Activated naive CD8-positive, alpha-beta T cell treated with anti-CD3 and anti-CD28 coated beads, Interleukin-2, amount 10 ng/mL, durations not matched to agents 7 days and 5 days (primary cell): ENCODE measurements around the gene TCEA3. TPM values are rescaled to one million over a fixed set of nuclear protein-coding genes. Genes with fewer than 3 reads are reported as not detected.

Source experiments
- ATAC-seq: fragments of 150-1000 bp; cut with Tn5 transposase; one replicate; pipeline ENCODE4 v1.10.0; 2021; ENCODE audit warnings: low read depth, moderate library complexity
- POLR2A ChIA-PET: fragments of 350-600 bp; sonication (Branson Sonifier 250); formaldehyde crosslinking; loops from one replicate; lab custom pipeline; 2021; ENCODE audit warnings: antibody characterized with exemption; lab: Charles Lee
- DNase-seq: peaks from one replicate; pipeline ENCODE4 v3.0.0; 2021
- H3K27ac Mint-ChIP-seq: one replicate; pipeline ENCODE4 v1.8.0; 2022; ENCODE audit warnings: mild to moderate bottlenecking, mixed read lengths
- H3K27me3 Mint-ChIP-seq: one replicate; pipeline ENCODE4 v1.8.0; 2022; ENCODE audit warnings: mild to moderate bottlenecking, moderate library complexity, mixed read lengths
- H3K36me3 Mint-ChIP-seq: one replicate; pipeline ENCODE4 v1.8.0; 2021; ENCODE audit warnings: mild to moderate bottlenecking, mixed read lengths
- H3K4me1 Mint-ChIP-seq: one replicate; pipeline ENCODE4 v1.8.0; 2021; ENCODE audit warnings: mixed read lengths
- H3K4me3 Mint-ChIP-seq: one replicate; pipeline ENCODE4 v1.8.0; 2022; ENCODE audit warnings: mild to moderate bottlenecking, moderate library complexity, mixed read lengths
- H3K9me3 Mint-ChIP-seq: one replicate; pipeline ENCODE4 v1.8.0; 2021; ENCODE audit warnings: mixed read lengths
- total RNA-seq, 2 experiments: library from RNA; stranded (reverse); gene quantifications; one replicate each; pipeline ENCODE4 v1.2.3, GENCODE V29; 2021

The TCEA3 gene
- total RNA-seq, 2 experiments from 2014 or later: 20.4 to 22.6 TPM

DNA sequence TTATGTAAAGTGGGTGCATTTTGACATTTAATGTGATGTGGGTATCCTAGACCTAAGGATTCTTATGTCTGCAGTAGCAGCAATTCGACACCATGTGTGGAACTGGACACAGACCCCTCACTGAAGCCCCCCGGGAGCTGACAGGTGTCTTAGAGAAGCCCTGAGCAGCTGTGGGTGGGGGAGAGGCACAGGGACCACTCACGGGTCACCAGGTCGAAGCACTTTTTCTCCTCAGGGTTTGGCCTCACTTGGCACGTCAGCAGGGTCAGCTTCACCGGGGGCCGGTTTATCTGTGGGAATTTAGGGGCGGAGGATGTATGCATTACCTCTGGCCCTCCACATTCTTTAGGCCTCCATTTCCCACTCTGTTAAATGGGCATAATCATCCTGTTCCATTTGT, 14.0 kb upstream of the TCEA3 start:
- DNase-seq (no peak), ATAC-seq (no peak)
- H3K4me1 Mint-ChIP-seq: no peaks in the 10 kb centered on the region
- POLR2A ChIA-PET: no interaction called here
- no peaks in the 10 kb centered on the region for H3K9me3 Mint-ChIP-seq
- H3K4me3 Mint-ChIP-seq: no peak overlapping the region
- no peaks in the 10 kb centered on the region for H3K36me3 Mint-ChIP-seq
- no peak overlapping the region for H3K27ac Mint-ChIP-seq
- H3K27me3 Mint-ChIP-seq: peaks cover 12% of the 10 kb centered on the region

DNA sequence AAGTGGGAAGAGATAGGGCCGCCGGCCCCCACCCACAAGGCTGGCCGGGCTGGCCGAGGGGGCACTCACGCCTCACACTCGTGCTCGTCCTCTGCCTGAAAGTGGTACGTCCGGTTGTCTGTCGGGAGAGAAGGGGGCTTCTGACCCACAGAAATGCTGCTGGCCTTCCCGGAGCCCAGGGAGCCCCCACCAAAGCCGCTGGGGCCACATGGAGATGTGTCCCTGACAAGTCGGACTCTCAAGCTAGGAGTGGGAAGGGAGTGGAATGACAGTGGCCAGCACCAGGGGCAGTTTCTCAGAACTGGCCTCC, 12.8 kb upstream of the TCEA3 start:
- POLR2A ChIA-PET: no interaction called here
- DNase-seq (no peak), ATAC-seq (no peak)
- no peaks in the 10 kb centered on the region for H3K9me3 Mint-ChIP-seq
- no peaks in the 10 kb centered on the region for H3K4me1 Mint-ChIP-seq
- H3K4me3 Mint-ChIP-seq: no peak overlapping the region
- no peak overlapping the region for H3K27ac Mint-ChIP-seq
- H3K36me3 Mint-ChIP-seq: no peaks in the 10 kb centered on the region
- peaks cover 12% of the 10 kb centered on the region for H3K27me3 Mint-ChIP-seq

GRCh38 chr1:23436520-23437354, 12.2 kb upstream of the TCEA3 start:
- DNase-seq (no peak), ATAC-seq (peak; percentile 39)
- Mint-ChIP-seq H3K4me3 (no peak overlapping the region), H3K27ac (no peak overlapping the region), H3K4me1 (no peaks in the 10 kb centered on the region), H3K27me3 (peaks cover 12% of the 10 kb centered on the region), H3K36me3 (no peaks in the 10 kb centered on the region), H3K9me3 (no peaks in the 10 kb centered on the region)
- POLR2A ChIA-PET: no interaction called here

GRCh38 chr1:23434260-23434775, 9.8 kb upstream of the TCEA3 start:
- no peak overlapping the region for H3K27ac Mint-ChIP-seq
- H3K4me1 Mint-ChIP-seq: no peaks in the 10 kb centered on the region
- POLR2A ChIA-PET: no interaction called here
- H3K27me3 Mint-ChIP-seq: peaks cover 10% of the 10 kb centered on the region
- DNase-seq (no peak), ATAC-seq (no peak)
- H3K4me3 Mint-ChIP-seq: no peak overlapping the region
- no peaks in the 10 kb centered on the region for H3K9me3 Mint-ChIP-seq
- H3K36me3 Mint-ChIP-seq: no peaks in the 10 kb centered on the region

GRCh38 chr1:23433122-23433521, 8.6 kb upstream of the TCEA3 start:
- Mint-ChIP-seq H3K27ac (no peak overlapping the region), H3K27me3 (peaks cover 8% of the 10 kb centered on the region), H3K36me3 (no peaks in the 10 kb centered on the region), H3K9me3 (no peaks in the 10 kb centered on the region), H3K4me3 (no peak overlapping the region), H3K4me1 (no peaks in the 10 kb centered on the region)
- POLR2A ChIA-PET: no interaction called here
- no peak for DNase-seq
- no peak for ATAC-seq

DNA sequence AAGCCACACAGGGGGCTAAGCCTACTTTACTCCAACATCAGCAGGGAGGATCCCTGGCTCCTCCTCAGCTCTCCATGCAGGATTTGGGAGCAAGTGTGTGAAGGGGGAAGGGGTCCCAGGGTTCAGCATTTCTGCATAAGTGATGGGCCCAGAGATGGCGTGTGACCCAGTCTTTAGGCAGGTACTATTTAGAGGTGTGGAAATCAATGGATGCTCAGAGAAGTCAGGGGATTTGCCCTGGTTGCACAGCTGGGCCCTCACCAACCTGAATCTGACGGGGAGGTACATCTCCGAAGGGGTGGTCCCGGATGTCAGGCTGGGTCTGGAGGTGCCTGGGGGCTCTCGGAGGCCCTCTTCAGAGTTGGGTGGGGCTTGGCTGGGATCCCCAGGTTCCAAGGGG, 6.9 kb upstream of the TCEA3 start:
- Mint-ChIP-seq H3K27me3 (peaks cover 4% of the 10 kb centered on the region), H3K4me3 (no peak overlapping the region), H3K27ac (no peak overlapping the region), H3K9me3 (no peaks in the 10 kb centered on the region), H3K4me1 (peaks cover 2% of the 10 kb centered on the region), H3K36me3 (no peaks in the 10 kb centered on the region)
- POLR2A ChIA-PET: no interaction called here
- no peak for ATAC-seq
- DNase-seq: no peak

DNA sequence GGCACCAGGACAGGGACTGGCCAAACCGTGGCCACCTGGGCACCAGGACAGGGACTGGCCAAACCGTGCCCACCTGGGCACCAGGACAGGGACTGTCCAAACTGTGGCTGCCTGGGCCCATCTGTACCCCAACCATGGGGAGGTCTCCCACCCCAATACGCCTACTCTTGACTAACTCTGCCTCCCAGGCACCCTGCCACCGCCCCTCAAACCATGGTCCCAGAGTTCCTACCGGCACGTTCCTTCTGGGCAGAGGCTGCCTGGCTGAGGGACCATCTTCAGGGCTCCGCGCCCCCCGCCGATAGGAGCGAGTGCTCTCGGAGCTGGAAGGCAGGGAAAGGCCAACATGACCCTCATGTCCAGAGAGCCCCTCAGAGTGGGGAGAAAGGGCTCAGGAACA, 6.3 kb upstream of the TCEA3 start:
- Mint-ChIP-seq H3K4me3 (no peak overlapping the region), H3K9me3 (no peaks in the 10 kb centered on the region), H3K36me3 (peaks cover 1% of the 10 kb centered on the region), H3K27me3 (peaks cover 4% of the 10 kb centered on the region), H3K27ac (no peak overlapping the region), H3K4me1 (peaks cover 2% of the 10 kb centered on the region)
- no peak for ATAC-seq
- POLR2A ChIA-PET: no interaction called here
- DNase-seq: no peak

- no peak for ATAC-seq
- no peak for DNase-seq
- POLR2A ChIA-PET: no interaction called here
- Mint-ChIP-seq H3K9me3 (no peaks in the 10 kb centered on the region), H3K4me3 (no peak overlapping the region), H3K4me1 (peaks cover 9% of the 10 kb centered on the region), H3K27me3 (peaks cover 12% of the 10 kb centered on the region), H3K36me3 (peaks cover 2% of the 10 kb centered on the region), H3K27ac (no peak overlapping the region)
These were observed 3.8 kb upstream of the TCEA3 start for GRCh38 chr1:23428136-23428905.

GRCh38 chr1:23427550-23427949, 3.0 kb upstream of the TCEA3 start:
- POLR2A ChIA-PET: interaction anchor here (0.9 kb wide), 1 partner anchor 15 kb away, joined by 3 read pairs; no protein-coding TSS in a partner anchor
- H3K27me3 Mint-ChIP-seq: peaks cover 14% of the 10 kb centered on the region
- H3K9me3 Mint-ChIP-seq: no peaks in the 10 kb centered on the region
- ATAC-seq (no peak), DNase-seq (no peak)
- H3K4me3 Mint-ChIP-seq: no peak overlapping the region
- H3K36me3 Mint-ChIP-seq: peaks cover 2% of the 10 kb centered on the region
- no peak overlapping the region for H3K27ac Mint-ChIP-seq
- H3K4me1 Mint-ChIP-seq: peaks cover 16% of the 10 kb centered on the region

- ATAC-seq (no peak), DNase-seq (no peak)
- POLR2A ChIA-PET: interaction anchor here (0.6 to 0.9 kb wide), 2 partner anchors 14 to 38 kb away, joined by 3 read pairs; no protein-coding TSS in a partner anchor
- Mint-ChIP-seq H3K27me3 (peaks cover 14% of the 10 kb centered on the region), H3K4me3 (no peak overlapping the region), H3K4me1 (peaks cover 24% of the 10 kb centered on the region), H3K36me3 (peaks cover 5% of the 10 kb centered on the region), H3K9me3 (no peaks in the 10 kb centered on the region), H3K27ac (no peak overlapping the region)
These were observed 2.3 kb upstream of the TCEA3 start for GRCh38 chr1:23426828-23427227.

GRCh38 chr1:23425193-23425494, 596 bp upstream of the TCEA3 start:
- Mint-ChIP-seq H3K27ac (no peak overlapping the region), H3K9me3 (no peaks in the 10 kb centered on the region), H3K4me1 (peaks cover 25% of the 10 kb centered on the region), H3K4me3 (peak overlapping the region; percentile 88), H3K36me3 (peaks cover 5% of the 10 kb centered on the region), H3K27me3 (peaks cover 14% of the 10 kb centered on the region)
- no peak for ATAC-seq
- DNase-seq: no peak
- POLR2A ChIA-PET: interaction anchor here (0.7 to 1.0 kb wide), 2 partner anchors 101 to 104 kb away, joined by 3 to 4 read pairs; no protein-coding TSS in a partner anchor

- Mint-ChIP-seq H3K27ac (peak overlapping the region; percentile 89), H3K27me3 (peaks cover 11% of the 10 kb centered on the region), H3K4me3 (peak overlapping the region; percentile 88), H3K36me3 (peaks cover 5% of the 10 kb centered on the region), H3K4me1 (peaks cover 30% of the 10 kb centered on the region), H3K9me3 (no peaks in the 10 kb centered on the region)
- POLR2A ChIA-PET: interaction anchor here (1.0 to 2.2 kb wide), 2 partner anchors 79 to 102 kb away, joined by 3 to 20 read pairs; partner anchors contain the start of gene HNRNPR
- ATAC-seq (no peak), DNase-seq (peak; percentile 42)
These were observed 894 bp downstream of the TCEA3 start for GRCh38 chr1:23423415-23424292.

GRCh38 chr1:23422941-23423340, 1.6 kb downstream of the TCEA3 start:
- Mint-ChIP-seq H3K27ac (peak overlapping the region; percentile 89), H3K4me3 (peak overlapping the region; percentile 88), H3K36me3 (peaks cover 5% of the 10 kb centered on the region), H3K9me3 (no peaks in the 10 kb centered on the region), H3K27me3 (peaks cover 11% of the 10 kb centered on the region), H3K4me1 (peaks cover 29% of the 10 kb centered on the region)
- POLR2A ChIA-PET: interaction anchor here (0.6 to 2.2 kb wide), 4 partner anchors 55 to 333 kb away, joined by 3 to 20 read pairs (median 4); partner anchors contain the start of gene HNRNPR
- ATAC-seq (no peak), DNase-seq (peak; percentile 37)
